HL-60 (cell line): ENCODE results near the gene SAC3D1.

Experiments
- DNase-seq, 2 experiments: peaks; one replicate each; pipeline ENCODE4 v3.0.0-alpha.2; 2010 to 2020; ENCODE audit warnings: low read depth in 1 of 2, low spot score in 1 of 2
- H3K27ac ChIP-seq: fragments of 250-450 bp; sonication (Bioruptor Pico); replicated peaks from 2 replicates; pipeline ENCODE4 v1.5.1; 2020; ENCODE audit warnings: mild to moderate bottlenecking, moderate library complexity
- H3K27me3 ChIP-seq: fragments of 250-450 bp; sonication (Bioruptor Pico); 2 replicates; pipeline ENCODE4 v1.5.1; 2021; ENCODE audit warnings: mild to moderate bottlenecking, moderate library complexity; ENCODE audit not compliant: insufficient read depth, poor library complexity, severe bottlenecking
- H3K4me3 ChIP-seq: replicated peaks from 2 replicates; pipeline ENCODE4 v1.5.1; 2011; ENCODE audit warnings: mild to moderate bottlenecking, control low read depth, low read length; ENCODE audit not compliant: insufficient read depth
- CTCF ChIP-seq: IDR thresholded peaks from one replicate; pipeline ENCODE4 v1.5.1; 2011; ENCODE audit warnings: low read length, control low read depth, inconsistent platforms; ENCODE audit not compliant: insufficient read depth
- GABPA ChIP-seq: IDR thresholded peaks from 2 replicates; pipeline ENCODE4 v1.6.1; 2012; ENCODE audit warnings: low read depth
- POLR2AphosphoS5 ChIP-seq: IDR thresholded peaks from 2 replicates; pipeline ENCODE4 v1.6.1; 2012; ENCODE audit warnings: low read depth
- REST ChIP-seq: IDR thresholded peaks from 2 replicates; pipeline ENCODE4 v1.6.1; 2012; ENCODE audit warnings: low read depth; ENCODE audit not compliant: insufficient replicate concordance
- SPI1 ChIP-seq: IDR thresholded peaks from 2 replicates; pipeline ENCODE4 v1.6.1; 2012; ENCODE audit warnings: low read depth, mild to moderate bottlenecking, borderline replicate concordance

SAC3D1 gene

GRCh38 chr11:65066805-65067291 is 25.8 kb downstream of the SAC3D1 start:
- TF ChIP-seq GABPA (no peak), SPI1 (no peak), CTCF (no peak), REST (no peak), POLR2AphosphoS5 (no peak)
- H3K27ac ChIP-seq, result no peak overlapping the region
- H3K27me3 ChIP-seq, result no peaks in the 10 kb centered on the region
- DNase-seq, result no peak
- H3K4me3 ChIP-seq, result no peak overlapping the region

- H3K27ac ChIP-seq, result no peak overlapping the region
- no peaks in the 10 kb centered on the region for H3K27me3 ChIP-seq
- no peak for TF ChIP-seq REST
- TF ChIP-seq POLR2AphosphoS5, result no peak
- no peak for TF ChIP-seq SPI1
- no peak for DNase-seq
- H3K4me3 ChIP-seq, result no peak overlapping the region
Measured at GRCh38 chr11:65067446-65067845, 26.4 kb downstream of the SAC3D1 start.

- H3K27me3 ChIP-seq, result no peaks in the 10 kb centered on the region
- peak; percentile 49 to 66 for DNase-seq
- H3K27ac ChIP-seq, result no peak overlapping the region
- H3K4me3 ChIP-seq, result no peak overlapping the region
- TF ChIP-seq GABPA (no peak), SPI1 (no peak), REST (no peak), CTCF (no peak), POLR2AphosphoS5 (no peak)
Measured at GRCh38 chr11:65069217-65069616, 28.2 kb downstream of the SAC3D1 start.
